Kidney (tissue), 14 donors: ENCODE results near the gene CHST13. TPM values are rescaled to one million over a fixed set of nuclear protein-coding genes. Genes with fewer than 3 reads are reported as not detected.

Source experiments
- DNase-seq, 5 donors: peaks; one replicate each; pipeline ENCODE4 v3.0.0-alpha.2; 2013 to 2020
- FAIRE-seq: peaks from 2 replicates; lab custom pipeline; 2012; peaks lifted over from hg19 to GRCh38; lab: Jason Lieb, UNC
- H3K27ac ChIP-seq, 2 donors: one replicate each; pipeline ENCODE4 v1.7.0; 2013; ENCODE audit warnings: low read depth in 2 of 2, low read length in 2 of 2, inconsistent platforms in 1 of 2
- H3K27me3 ChIP-seq: one replicate; pipeline ENCODE4 v1.7.1; 2013; ENCODE audit warnings: low read length, inconsistent platforms; ENCODE audit not compliant: control insufficient read depth, insufficient read depth
- H3K36me3 ChIP-seq, 3 donors: one replicate each; pipeline versions ENCODE4 v1.7.0 to v1.7.1; 2013; ENCODE audit warnings: low read length in 3 of 3, control low read depth in 1 of 3, inconsistent platforms in 1 of 3; ENCODE audit not compliant: insufficient read depth in 3 of 3, control insufficient read depth in 2 of 3
- H3K4me1 ChIP-seq, 3 donors: one replicate each; pipeline versions ENCODE4 v1.7.0 to v1.7.1; 2013; ENCODE audit warnings: low read length in 3 of 3, inconsistent platforms in 1 of 3, low read depth in 1 of 3; ENCODE audit not compliant: control insufficient read depth in 2 of 3, insufficient read depth in 2 of 3
- H3K4me3 ChIP-seq, 3 donors: one replicate each; pipeline versions ENCODE4 v1.7.0 to v1.8.1; 2013; ENCODE audit warnings: low read length in 3 of 3, control low read depth in 1 of 3, inconsistent platforms in 1 of 3
- H3K9ac ChIP-seq, 3 donors: one replicate each; pipeline versions ENCODE4 v1.7.0 to v1.7.1; 2013; ENCODE audit warnings: low read length in 3 of 3, control low read depth in 1 of 3, inconsistent platforms in 1 of 3
- H3K9me3 ChIP-seq, 3 donors: one replicate each; pipeline versions ENCODE4 v1.7.0 to v1.7.1; 2013; ENCODE audit warnings: low read length in 3 of 3, control low read depth in 1 of 3, inconsistent platforms in 1 of 3; ENCODE audit not compliant: control insufficient read depth in 2 of 3, insufficient read depth in 1 of 3
- CTCF ChIP-seq: IDR thresholded peaks from 3 replicates; pipeline ENCODE4 v1.5.1; 2012; ENCODE audit warnings: mild to moderate bottlenecking, moderate library complexity, borderline replicate concordance; ENCODE audit not compliant: insufficient read depth; ENCODE audit errors: extremely low read depth
- intact Hi-C: fragments of 100-400 bp; cut with DNase I; formaldehyde crosslinking; loops from one replicate; pipeline ENCODE4 v1.11.1; 2022
- polyA plus RNA-seq: library from polyadenylated mRNA; stranded (reverse); fragments of 350-450 nt; fragmentation: Illumina TruSeq; extraction: RNeasy Lipid Tissue Mini Kit (QIAGEN cat#74804); gene quantifications from one replicate; pipeline ENCODE4 v1.2.3, GENCODE V29; 2014; ENCODE audit warnings: low read depth, low replicate concordance; ENCODE audit not compliant: insufficient read depth
- total RNA-seq: library from RNA; stranded (reverse); fragmentation: NEBNext Ultra II Directional; extraction: Animal tissue kit (Norgen Biotek cat#: 25700); gene quantifications from one replicate; pipeline ENCODE4 v1.2.1, GENCODE V29; 2021
- donor health status: control.
- donor health status: control.
- donor health status: control.
- donor health status: control.
- donor health status: control.
- donor health status: DM: yes; HTN: yes; CAD: no.
- donor health status: Normal renal cell carcinoma (clear cell type).

The CHST13 gene
- total and polyA plus RNA-seq, 2 donors from 2014 or later = 3.3 to 7.0 TPM

GRCh38 chr3:126511291-126511690 lies 12.7 kb upstream of the CHST13 start:
- no peaks in the 10 kb centered on the region for H3K4me1 ChIP-seq
- H3K9me3 ChIP-seq = no peaks in the 10 kb centered on the region
- H3K27me3 ChIP-seq = no peaks in the 10 kb centered on the region
- H3K27ac ChIP-seq = no peak overlapping the region
- intact Hi-C loops = no loop called here
- TF ChIP-seq CTCF = no peak
- no peaks in the 10 kb centered on the region for H3K36me3 ChIP-seq
- H3K9ac ChIP-seq = no peak overlapping the region
- FAIRE-seq = no peak
- peak in 1 of 5 donors; percentile 43 for DNase-seq
- no peak overlapping the region for H3K4me3 ChIP-seq

- peak in 1 of 5 donors; percentile 37 for DNase-seq
Observed at GRCh38 chr3:126512026-126512425, 11.9 kb upstream of the CHST13 start.

GRCh38 chr3:126512916-126513650 lies 10.9 kb upstream of the CHST13 start:
- no peak for TF ChIP-seq CTCF
- H3K9me3 ChIP-seq = no peaks in the 10 kb centered on the region
- DNase-seq (peak in 1 of 5 donors; percentile 54), FAIRE-seq (no peak)
- no peak overlapping the region for H3K4me3 ChIP-seq
- H3K36me3 ChIP-seq = no peaks in the 10 kb centered on the region
- intact Hi-C loops = no loop called here
- no peak overlapping the region for H3K9ac ChIP-seq
- H3K27ac ChIP-seq = no peak overlapping the region
- no peaks in the 10 kb centered on the region for H3K27me3 ChIP-seq
- H3K4me1 ChIP-seq = no peaks in the 10 kb centered on the region

More at GRCh38 chr3:126512026-126512425, 11.9 kb upstream of the CHST13 start:
- H3K27ac ChIP-seq = no peak overlapping the region
- H3K9me3 ChIP-seq = no peaks in the 10 kb centered on the region
- TF ChIP-seq CTCF = no peak
- H3K4me3 ChIP-seq = no peak overlapping the region
- no peak overlapping the region for H3K9ac ChIP-seq
- intact Hi-C loops = no loop called here
- H3K27me3 ChIP-seq = no peaks in the 10 kb centered on the region
- FAIRE-seq = no peak
- no peaks in the 10 kb centered on the region for H3K4me1 ChIP-seq
- no peaks in the 10 kb centered on the region for H3K36me3 ChIP-seq
